AML-193 (cell line): Measurements from ENCODE around the gene CBFB.
A peak's percentile ranks its signal among the peaks of the same experiment; 100 is the strongest.

ENCODE experiments used
- DNase-seq, 2 experiments: peaks; one replicate each; lab custom pipeline; 2025; lab: John Stamatoyannopoulos, UW

CBFB gene

DNA sequence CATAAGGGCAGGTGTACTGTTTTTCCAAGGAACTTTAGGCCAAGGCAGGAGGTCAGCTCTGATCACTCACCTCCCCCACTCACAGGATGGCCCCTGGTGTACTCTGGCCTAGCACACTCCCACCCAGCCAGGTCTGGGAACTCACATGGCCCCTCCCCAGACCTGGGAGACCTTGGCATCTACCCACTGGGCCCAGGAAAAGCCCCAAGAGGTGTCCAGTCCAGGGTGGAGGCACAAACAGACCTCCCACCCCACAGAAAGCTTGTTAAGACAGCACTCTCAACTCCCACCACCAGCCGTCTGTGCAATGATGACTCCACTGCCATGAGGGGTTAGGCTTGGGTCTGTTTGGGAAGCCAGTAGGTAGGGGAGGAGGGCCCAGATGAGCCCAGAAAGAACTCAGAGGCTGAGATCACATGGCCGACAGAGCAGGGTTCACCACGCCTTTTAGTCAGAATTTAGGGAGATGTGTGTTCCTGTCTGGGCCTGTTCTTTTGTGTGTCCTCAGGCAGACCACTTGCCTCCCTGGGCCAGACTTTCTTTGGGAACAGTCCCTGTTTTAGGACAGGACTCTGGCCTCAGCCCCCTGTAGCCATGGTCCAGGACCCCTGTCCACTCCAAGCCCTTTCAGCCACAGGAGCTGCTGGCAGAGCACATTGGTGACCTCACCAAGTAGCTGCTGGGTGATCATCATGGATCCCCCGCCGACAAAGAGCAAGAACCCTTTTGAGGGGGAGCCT lies 12.1 kb upstream of the CBFB start:
- DNase-seq, result no peak

- DNase-seq, result no peak
These were observed 11.6 kb upstream of the CBFB start for GRCh38 chr16:67017421-67017750.

DNA sequence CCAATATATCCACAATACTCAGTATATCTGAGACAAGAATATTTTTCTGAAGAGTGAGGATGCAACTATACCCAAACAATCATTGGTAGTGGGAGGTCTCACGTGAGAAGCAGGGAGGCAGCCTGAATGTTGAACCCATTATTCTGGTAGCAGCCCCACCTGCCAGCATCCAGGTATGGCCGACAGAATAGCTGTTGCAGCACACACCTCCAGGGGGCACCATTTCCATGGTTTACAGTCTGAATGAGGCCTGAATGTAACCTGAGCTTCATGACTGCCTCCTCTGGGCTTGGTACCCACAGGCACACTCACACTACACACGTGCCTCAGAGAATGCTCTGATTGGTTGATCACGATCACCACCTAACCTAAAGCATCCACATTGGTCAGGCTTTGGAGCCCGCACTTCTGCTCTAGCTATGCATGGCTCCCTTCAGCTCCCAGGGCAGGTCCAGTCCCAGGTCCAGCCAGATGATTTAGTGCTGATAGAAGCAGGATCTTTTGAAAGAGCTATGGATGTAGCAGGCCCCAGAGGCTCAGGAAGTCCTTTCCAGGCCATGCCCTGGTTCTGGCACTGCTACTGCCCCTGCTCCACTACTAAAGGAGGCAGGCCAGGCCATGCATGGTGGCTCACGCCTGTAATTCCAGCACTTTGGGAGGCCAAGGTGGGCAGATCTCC lies 11.0 kb upstream of the CBFB start:
- DNase-seq, result peak; percentile 75 to 77

DNA sequence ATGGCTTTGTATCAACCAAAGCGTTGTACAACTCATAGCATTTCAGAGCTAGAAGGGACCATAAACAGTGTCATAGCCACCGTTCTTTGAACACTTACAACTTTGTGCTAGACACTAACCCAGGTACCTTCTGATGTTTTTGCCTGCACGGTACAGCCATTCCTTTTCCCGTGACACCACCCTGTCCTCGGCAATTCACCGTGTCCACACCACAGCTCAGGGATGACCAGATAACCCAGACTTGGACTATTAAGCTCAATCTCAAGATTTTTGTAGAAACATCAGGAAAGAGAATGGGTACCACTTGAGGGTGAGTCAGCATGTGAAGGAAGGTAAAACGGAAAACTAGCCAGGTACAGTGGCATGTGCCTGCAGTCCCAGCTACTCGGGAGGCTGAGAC lies 9.8 kb upstream of the CBFB start:
- no peak for DNase-seq

GRCh38 chr16:67021321-67021720 lies 7.6 kb upstream of the CBFB start:
- no peak for DNase-seq

DNA sequence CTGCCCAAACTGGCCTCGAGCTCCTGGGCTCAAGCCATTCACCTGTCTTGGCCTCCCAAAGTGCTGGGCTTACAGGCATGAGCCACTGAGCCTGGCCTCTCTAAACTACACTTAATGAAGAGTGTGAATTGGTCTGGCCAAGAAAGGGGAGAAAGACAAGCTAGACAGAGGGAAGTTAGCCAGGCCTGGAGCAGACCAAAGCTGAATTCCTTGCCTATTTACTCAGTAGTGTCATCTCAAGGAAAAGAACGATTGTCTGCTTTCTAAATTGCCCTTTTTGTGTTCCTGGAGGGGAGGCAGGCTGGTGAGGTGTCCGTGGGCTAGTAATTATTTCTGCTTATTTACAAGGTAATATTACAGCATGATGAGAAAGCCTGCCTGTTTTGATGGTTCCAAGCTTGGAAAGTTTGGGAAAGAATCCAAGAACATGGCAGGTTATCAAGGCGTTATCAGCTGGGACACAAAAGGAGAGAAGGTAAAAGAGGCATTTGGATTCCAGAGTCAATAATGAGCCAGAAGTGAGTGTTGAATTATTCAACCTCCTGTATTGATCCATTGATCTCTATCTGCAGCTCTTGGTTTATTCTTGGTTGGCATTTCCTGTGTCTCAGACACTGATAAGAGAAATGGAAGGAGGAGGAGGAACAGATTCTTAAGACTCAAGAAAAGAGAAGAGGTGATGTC lies 6.3 kb upstream of the CBFB start:
- DNase-seq, result no peak

DNA sequence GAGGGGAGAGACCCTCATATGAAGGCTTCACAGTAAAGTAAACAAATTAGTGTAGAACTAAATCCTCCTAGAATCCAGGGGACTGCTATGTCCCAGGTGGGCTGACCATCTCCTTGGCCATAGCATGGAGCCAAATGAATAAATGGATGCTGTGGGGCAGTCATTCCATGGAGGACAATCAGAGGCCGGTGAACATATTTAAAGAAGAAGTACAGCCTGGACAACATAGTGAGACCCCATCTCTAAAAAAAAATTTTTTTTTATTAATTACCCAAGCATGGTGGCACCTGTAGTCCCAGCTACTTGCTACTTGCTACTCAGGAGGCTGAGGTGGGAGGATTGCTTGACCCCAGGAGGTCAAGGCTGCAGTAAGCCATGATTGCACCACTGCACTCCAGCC lies 5.3 kb upstream of the CBFB start:
- DNase-seq, result no peak

DNA sequence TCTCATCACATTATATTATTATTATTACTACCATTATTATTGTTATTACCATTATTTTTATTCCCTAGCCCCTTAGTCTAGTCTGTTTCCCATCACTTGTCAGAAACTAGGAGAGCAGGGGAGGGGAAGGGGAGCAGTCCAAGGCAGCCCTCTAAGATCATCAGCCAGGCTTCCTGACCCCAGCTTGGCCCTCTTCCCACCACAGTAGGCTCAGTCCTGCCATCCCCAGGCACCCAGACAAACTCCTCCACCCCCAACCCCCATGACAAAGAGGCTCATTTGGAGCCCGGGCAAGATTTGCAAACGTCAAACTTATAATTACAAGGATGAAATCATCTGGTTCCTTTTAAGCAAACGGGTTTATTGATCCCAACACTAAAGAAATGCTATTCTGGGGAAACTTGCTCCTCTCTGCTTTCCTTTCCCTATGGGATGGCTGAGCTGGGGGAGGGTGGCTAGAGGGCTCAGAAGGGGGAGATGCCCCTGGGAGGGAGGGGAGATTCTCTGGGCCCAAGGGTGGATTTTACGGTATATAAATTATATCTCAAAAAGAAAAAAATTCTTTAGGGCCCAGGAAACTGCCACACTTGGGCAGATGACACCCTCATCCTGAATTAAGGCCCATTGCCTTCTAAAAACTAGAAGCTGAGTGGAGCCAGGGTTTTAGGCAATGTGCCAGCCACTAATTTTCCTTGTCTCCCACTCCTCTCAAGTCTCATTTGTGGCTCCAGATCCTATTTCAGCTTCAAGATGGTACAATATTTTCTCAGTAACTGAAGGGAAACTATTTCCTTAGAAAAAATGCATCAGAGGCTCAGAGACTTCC lies 4.4 kb upstream of the CBFB start:
- no peak for DNase-seq

- DNase-seq, result no peak
These were observed 3.8 kb upstream of the CBFB start for GRCh38 chr16:67025210-67025550.

DNA sequence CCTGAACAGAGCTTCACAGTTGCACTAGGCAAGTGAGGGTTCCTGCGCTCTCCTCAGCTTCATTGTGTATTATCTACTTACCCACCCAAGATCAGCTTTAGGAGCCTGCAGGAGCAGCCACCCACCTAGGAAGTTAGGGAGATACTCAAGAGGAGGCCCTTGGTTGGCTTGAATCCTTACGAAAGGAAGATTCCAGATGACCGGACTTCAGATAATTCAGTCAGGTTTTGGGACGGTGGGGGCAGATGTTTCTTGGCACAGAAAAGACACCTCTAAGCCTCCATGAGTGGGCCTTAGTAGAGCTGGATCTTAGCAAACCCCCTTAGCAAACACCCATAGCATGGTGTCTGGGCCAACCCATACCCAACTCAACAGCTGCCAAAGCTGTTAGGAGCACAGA lies 2.4 kb upstream of the CBFB start:
- DNase-seq, result no peak

- no peak for DNase-seq
These were observed 1.9 kb upstream of the CBFB start for GRCh38 chr16:67027046-67027445.

GRCh38 chr16:67028167-67028695 lies 718 bp upstream of the CBFB start:
- DNase-seq, result no peak

GRCh38 chr16:67029254-67030096 lies 526 bp downstream of the CBFB start:
- peak in 1 of 2 experiments; percentile 16 for DNase-seq

GRCh38 chr16:67030221-67030962 lies 1.4 kb downstream of the CBFB start:
- no peak for DNase-seq

GRCh38 chr16:67034487-67034886 lies 5.5 kb downstream of the CBFB start:
- DNase-seq, result no peak

- no peak for DNase-seq
These were observed 6.4 kb downstream of the CBFB start for GRCh38 chr16:67035364-67035763.

- no peak for DNase-seq
These were observed 7.4 kb downstream of the CBFB start for GRCh38 chr16:67036323-67036741.

- no peak for DNase-seq
These were observed 10.5 kb downstream of the CBFB start for GRCh38 chr16:67039260-67040020.

- DNase-seq, result no peak
These were observed 11.2 kb downstream of the CBFB start for GRCh38 chr16:67040166-67040565.

DNA sequence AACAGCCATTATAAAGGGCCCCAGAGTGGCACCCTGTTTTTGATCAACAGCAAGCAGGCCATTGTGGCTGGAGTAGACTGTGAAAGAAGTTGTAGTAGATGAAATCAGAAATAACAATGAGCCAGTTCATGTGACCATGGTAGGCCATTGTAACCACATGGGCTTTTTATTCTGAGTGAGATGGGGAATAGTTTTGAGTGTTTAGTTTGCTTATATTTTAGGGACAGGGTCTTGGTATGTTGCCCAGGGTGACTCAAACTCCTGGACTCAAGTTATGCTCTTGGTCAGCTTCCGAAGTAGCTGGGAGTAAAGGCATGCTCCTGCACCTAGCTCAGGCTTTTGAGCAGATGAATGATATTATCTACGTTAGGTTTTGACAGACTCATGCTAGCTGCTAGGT lies 12.0 kb downstream of the CBFB start:
- DNase-seq, result no peak
